CD14-positive monocyte (primary cell): ENCODE results near the gene COL25A1. TPM values are rescaled to one million over a fixed set of nuclear protein-coding genes. Genes with fewer than 3 reads are reported as not detected.

Experiments used
- DNase-seq, 3 donors: peaks; one replicate each; pipeline ENCODE4 v3.0.0-alpha.2; 2011 to 2022
- H2AFZ ChIP-seq: 2 replicates; pipeline ENCODE4 v1.6.0; 2012; ENCODE audit warnings: mild to moderate bottlenecking, low read depth, low read length, inconsistent platforms; ENCODE audit not compliant: insufficient read depth, poor library complexity, severe bottlenecking
- H3K27ac ChIP-seq, 2 donors: 1 replicate in 1 of 2; 2 replicates in 1 of 2; pipeline ENCODE4 v1.5.1; 2012 to 2013; ENCODE audit warnings: low read length in 2 of 2, control low read depth in 1 of 2, inconsistent platforms in 1 of 2, low read depth in 1 of 2, mild to moderate bottlenecking in 1 of 2
- H3K27me3 ChIP-seq, 2 donors: one replicate each; pipeline versions ENCODE4 v1.6.0 to v1.6.1; 2011 to 2013; ENCODE audit warnings: low read length in 2 of 2; ENCODE audit not compliant: control insufficient read depth in 2 of 2, insufficient read depth in 2 of 2
- H3K36me3 ChIP-seq, 2 donors: replicated peaks in 1 of 2; 1 replicate in 1 of 2; 2 replicates in 1 of 2; pipeline versions ENCODE4 v1.5.1 to v1.6.1; 2012 to 2013; ENCODE audit warnings: low read length in 2 of 2, control low read depth in 1 of 2, inconsistent platforms in 1 of 2, mild to moderate bottlenecking in 1 of 2; ENCODE audit not compliant: insufficient read depth in 2 of 2, control insufficient read depth in 1 of 2
- H3K4me1 ChIP-seq, 2 donors: 1 replicate in 1 of 2; 2 replicates in 1 of 2; pipeline versions ENCODE4 v1.5.1 to v1.6.1; 2012 to 2013; ENCODE audit warnings: low read length in 2 of 2, control low read depth in 1 of 2, inconsistent platforms in 1 of 2, mild to moderate bottlenecking in 1 of 2, moderate library complexity in 1 of 2; ENCODE audit not compliant: insufficient read depth in 2 of 2, control insufficient read depth in 1 of 2
- H3K4me2 ChIP-seq: replicated peaks from 2 replicates; pipeline ENCODE3; 2012; ENCODE audit warnings: low read length, moderate library complexity, mild to moderate bottlenecking; ENCODE audit not compliant: poor library complexity, severe bottlenecking; ENCODE audit errors: extremely low read depth
- H3K4me3 ChIP-seq, 3 experiments: fragments of 200-600 bp in 1 of 3; sonication (generic) in 1 of 3; replicated peaks in 1 of 3; 1 replicate in 2 of 3; 2 replicates in 1 of 3; pipeline ENCODE4 v1.5.1; 2011 to 2013; ENCODE audit warnings: low read length in 3 of 3, mild to moderate bottlenecking in 3 of 3, control low read depth in 2 of 3, low read depth in 2 of 3, inconsistent platforms in 1 of 3, moderate library complexity in 1 of 3
- H3K79me2 ChIP-seq: 2 replicates; pipeline ENCODE4 v1.6.0; 2012; ENCODE audit warnings: mild to moderate bottlenecking, control low read depth, inconsistent platforms, low read length, moderate library complexity; ENCODE audit not compliant: insufficient read depth
- H3K9ac ChIP-seq: 2 replicates; pipeline ENCODE4 v1.6.0; 2017; ENCODE audit warnings: low read length, mild to moderate bottlenecking; ENCODE audit not compliant: insufficient read depth, poor library complexity, severe bottlenecking
- H3K9me3 ChIP-seq, 2 donors: replicated peaks in 1 of 2; 1 replicate in 1 of 2; 2 replicates in 1 of 2; pipeline versions ENCODE4 v1.5.1 to v1.6.1; 2012 to 2013; ENCODE audit warnings: low read length in 2 of 2, control low read depth in 1 of 2; ENCODE audit not compliant: control insufficient read depth in 1 of 2, insufficient read depth in 1 of 2
- H4K20me1 ChIP-seq: 2 replicates; pipeline ENCODE4 v1.6.0; 2012; ENCODE audit warnings: mild to moderate bottlenecking, low read length, control low read depth, moderate library complexity; ENCODE audit not compliant: insufficient read depth
- H3K27ac Mint-ChIP-seq, 7 donors: one replicate each; pipeline ENCODE4 v1.8.0; 2020; ENCODE audit warnings: mild to moderate bottlenecking in 7 of 7, mixed read lengths in 7 of 7, moderate library complexity in 6 of 7, inconsistent platforms in 2 of 7
- H3K27me3 Mint-ChIP-seq, 3 donors: one replicate each; pipeline ENCODE4 v1.8.0; 2021 to 2022; ENCODE audit warnings: low read depth in 3 of 3, mild to moderate bottlenecking in 3 of 3, mixed read lengths in 3 of 3, moderate library complexity in 3 of 3, inconsistent platforms in 1 of 3
- H3K36me3 Mint-ChIP-seq, 2 donors: one replicate each; pipeline ENCODE4 v1.8.0; 2020; ENCODE audit warnings: mixed read lengths in 2 of 2, inconsistent platforms in 1 of 2, mild to moderate bottlenecking in 1 of 2
- H3K4me1 Mint-ChIP-seq: one replicate; pipeline ENCODE4 v1.8.0; 2020; ENCODE audit warnings: mild to moderate bottlenecking, mixed read lengths
- H3K4me3 Mint-ChIP-seq, 2 donors: one replicate each; pipeline ENCODE4 v1.8.0; 2020; ENCODE audit warnings: mild to moderate bottlenecking in 2 of 2, mixed read lengths in 2 of 2, moderate library complexity in 1 of 2
- H3K9me3 Mint-ChIP-seq, 7 donors: one replicate each; pipeline ENCODE4 v1.8.0; 2020 to 2022; ENCODE audit warnings: mixed read lengths in 7 of 7, mild to moderate bottlenecking in 6 of 7, moderate library complexity in 6 of 7, inconsistent platforms in 2 of 7
- CTCF ChIP-seq: fragments of 200-600 bp; IDR thresholded peaks from one replicate; pipeline ENCODE4 v1.8.0; 2022; ENCODE audit warnings: antibody characterized with exemption, mild to moderate bottlenecking
- WGBS: methylation state at CpG from one replicate; pipeline ENCODE4 v1.1.5; 2013; ENCODE audit warnings: missing lambda C conversion rate; ENCODE audit not compliant: insufficient coverage; 5-methylcytosine and 5-hydroxymethylcytosine counted together
- intact Hi-C, 2 donors: fragments of 100-400 bp; cut with micrococcal nuclease; formaldehyde crosslinking; loops; one replicate each; pipeline versions ENCODE4 v1.15.0 to v1.15.1; 2023
- polyA plus RNA-seq, 3 donors: library from polyadenylated mRNA; depleted of rRNA in 1 of 3; unstranded in 2 of 3; stranded (reverse) in 1 of 3; fragments of 300-500 nt in 2 of 3; fragments of >200 nt in 1 of 3; fragmentation: Illumina TruSeq in 2 of 3; gene quantifications; 1 replicate in 2 of 3; 2 replicates in 1 of 3; pipeline ENCODE4 v1.2.3, GENCODE V29; 2012 to 2021

The COL25A1 gene
- polyA plus RNA-seq, 3 donors = not detected

- Histone ChIP-seq H2AFZ (no peak overlapping the region), H3K27ac (no peak overlapping the region), H3K4me1 (no peaks in the 10 kb centered on the region), H4K20me1 (no peaks in the 10 kb centered on the region), H3K4me2 (no peak overlapping the region), H3K4me3 (no peak overlapping the region), H3K27me3 (peaks cover 0 to 5% of the 10 kb centered on the region in 2 donors), H3K79me2 (no peaks in the 10 kb centered on the region), H3K36me3 (no peaks in the 10 kb centered on the region), H3K9ac (no peak overlapping the region), H3K9me3 (no peaks in the 10 kb centered on the region)
- Mint-ChIP-seq H3K4me1 (no peaks in the 10 kb centered on the region), H3K9me3 (no peaks in the 10 kb centered on the region), H3K27ac (no peak overlapping the region), H3K4me3 (no peak overlapping the region), H3K27me3 (peaks cover 0 to 10% (median 2%) of the 10 kb centered on the region in 3 donors), H3K36me3 (no peaks in the 10 kb centered on the region)
- intact Hi-C loops = no loop called here
- no peak for DNase-seq
- TF ChIP-seq CTCF = no peak
- WGBS = no CpG with 5 or more reads among the region's 4 CpGs
Observed at GRCh38 chr4:108833046-108833445, 469.4 kb downstream of the COL25A1 start.

GRCh38 chr4:108831886-108832285, 470.6 kb downstream of the COL25A1 start:
- no peak overlapping the region for H3K27ac Mint-ChIP-seq
- no CpG with 5 or more reads among the region's 3 CpGs for whole genome bisulfite sequencing
- no peaks in the 10 kb centered on the region for H3K4me1 Mint-ChIP-seq
- Histone ChIP-seq H3K4me1 (no peaks in the 10 kb centered on the region), H3K9me3 (no peaks in the 10 kb centered on the region), H3K36me3 (no peaks in the 10 kb centered on the region), H3K79me2 (no peaks in the 10 kb centered on the region), H4K20me1 (no peaks in the 10 kb centered on the region), H3K27ac (no peak overlapping the region), H3K27me3 (peaks cover 0 to 5% of the 10 kb centered on the region in 2 donors), H3K9ac (no peak overlapping the region), H3K4me3 (no peak overlapping the region), H2AFZ (no peak overlapping the region), H3K4me2 (no peak overlapping the region)
- no peak overlapping the region for H3K4me3 Mint-ChIP-seq
- no peak for TF ChIP-seq CTCF
- H3K27me3 Mint-ChIP-seq = peaks cover 0 to 10% (median 7%) of the 10 kb centered on the region in 3 donors
- H3K36me3 Mint-ChIP-seq = no peaks in the 10 kb centered on the region
- intact Hi-C loops = no loop called here
- no peaks in the 10 kb centered on the region for H3K9me3 Mint-ChIP-seq
- no peak for DNase-seq
